ENCODE measurements around the gene INS.
"Not testable (repeated sequence)": the region's sequence is repeated elsewhere in the genome, so short reads cannot be mapped to it uniquely, and the experiment has no call there.

INS gene

GRCh38 chr11:2132874-2133240 lies 28.2 kb downstream of the INS start:
- DNase-seq (ENCODE audit: low read depth, low spot score), result no peak

- DNase-seq (ENCODE audit: low read depth, low spot score), result no peak
These were observed 28.8 kb downstream of the INS start for GRCh38 chr11:2132246-2132645.

- no peak for DNase-seq (ENCODE audit: low read depth, low spot score)
These were observed 29.4 kb downstream of the INS start for GRCh38 chr11:2131371-2132236.

DNA sequence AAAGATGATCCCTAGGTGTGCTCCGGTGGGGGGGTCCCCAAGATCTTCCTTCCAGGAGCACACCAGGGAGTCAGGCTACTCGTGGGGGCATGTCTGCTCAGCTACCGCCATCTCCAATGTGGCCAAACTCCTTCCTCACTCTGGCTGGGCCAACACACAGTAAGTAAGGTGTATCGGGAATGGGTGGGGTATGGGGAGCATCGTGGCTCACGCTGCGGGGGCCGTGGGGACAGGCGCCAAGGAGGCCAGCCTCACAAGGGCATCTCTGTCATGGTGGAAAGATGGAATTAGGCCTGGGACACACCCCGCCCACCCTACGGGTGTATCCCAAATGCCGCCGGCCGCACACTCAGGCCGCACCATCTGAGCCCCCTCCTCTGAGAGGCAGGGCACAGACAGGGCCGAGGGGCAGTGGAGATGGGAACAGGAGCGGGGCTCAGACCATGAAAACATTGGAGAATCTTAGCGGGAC lies 30.1 kb downstream of the INS start:
- no peak for DNase-seq (ENCODE audit: low read depth, low spot score)

DNA sequence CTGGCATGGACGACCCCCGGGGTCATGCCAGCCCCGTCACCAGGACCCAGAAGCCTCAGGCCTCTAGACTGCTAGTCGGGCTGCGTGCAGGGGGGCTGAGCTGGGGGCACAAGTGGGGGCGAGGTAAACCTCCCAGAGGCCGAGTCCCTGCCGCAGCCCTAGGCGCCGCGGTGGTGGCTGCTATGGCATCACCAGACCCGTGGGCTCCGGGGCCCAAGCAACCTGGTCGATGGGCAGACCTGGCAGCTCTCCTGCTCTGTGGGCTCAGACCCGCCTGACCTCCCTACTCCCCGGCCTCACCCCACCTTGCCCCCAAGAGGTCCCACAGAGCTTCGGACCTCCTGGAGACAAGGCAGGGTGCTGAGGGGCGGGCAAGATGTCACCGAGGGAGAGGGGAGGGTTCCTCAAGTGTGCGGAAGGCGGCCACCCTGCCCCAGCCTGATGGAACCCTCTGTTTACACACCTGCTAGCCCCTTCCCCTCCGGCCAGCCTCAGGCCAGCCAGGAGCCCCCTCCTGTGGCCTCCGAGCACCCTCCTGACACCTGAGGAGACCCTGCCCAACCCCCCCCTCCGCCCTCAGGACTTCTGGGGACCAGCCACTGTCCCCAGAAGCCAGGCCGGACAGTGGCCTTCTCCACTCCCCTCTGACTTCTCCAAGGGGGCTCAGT lies 31.2 kb downstream of the INS start:
- DNase-seq (ENCODE audit: low read depth, low spot score), result no peak

- DNase-seq (ENCODE audit: low read depth, low spot score), result no peak
These were observed 31.7 kb downstream of the INS start for GRCh38 chr11:2129308-2129698.

GRCh38 chr11:2128511-2129307 lies 32.3 kb downstream of the INS start:
- no peak for DNase-seq (ENCODE audit: low read depth, low spot score)

GRCh38 chr11:2128130-2128510 lies 32.9 kb downstream of the INS start:
- DNase-seq (ENCODE audit: low read depth, low spot score), result no peak

- DNase-seq (ENCODE audit: low read depth, low spot score), result no peak
These were observed 33.4 kb downstream of the INS start for GRCh38 chr11:2127482-2128129.

DNA sequence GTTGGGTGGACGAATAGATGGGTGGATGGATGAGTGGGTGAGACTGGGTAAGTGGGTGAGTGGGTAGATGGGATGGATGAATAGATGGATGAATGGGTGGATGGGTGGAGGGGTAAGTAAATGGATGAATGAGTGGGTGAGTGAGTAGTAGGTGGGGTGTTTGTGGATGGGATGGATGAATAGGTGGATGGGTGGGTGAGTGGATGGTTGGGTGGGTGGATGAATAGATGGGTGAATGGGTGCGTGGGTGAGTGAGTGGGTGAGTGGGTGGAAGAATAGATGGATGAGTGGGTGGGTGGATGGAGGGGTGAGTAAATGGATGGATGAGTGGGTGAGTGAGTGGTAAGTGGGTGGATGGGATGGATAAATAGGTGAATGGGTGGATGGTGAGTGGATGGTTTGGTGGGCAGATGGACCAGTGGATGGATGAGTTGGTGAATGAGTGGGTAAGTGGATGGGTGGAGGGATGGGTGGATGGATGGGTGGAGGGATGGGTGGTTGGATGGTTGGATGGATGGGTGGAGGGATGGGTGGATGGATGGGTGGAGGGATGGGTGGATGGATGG lies 34.4 kb downstream of the INS start:
- no peak for DNase-seq (ENCODE audit: low read depth, low spot score)

DNA sequence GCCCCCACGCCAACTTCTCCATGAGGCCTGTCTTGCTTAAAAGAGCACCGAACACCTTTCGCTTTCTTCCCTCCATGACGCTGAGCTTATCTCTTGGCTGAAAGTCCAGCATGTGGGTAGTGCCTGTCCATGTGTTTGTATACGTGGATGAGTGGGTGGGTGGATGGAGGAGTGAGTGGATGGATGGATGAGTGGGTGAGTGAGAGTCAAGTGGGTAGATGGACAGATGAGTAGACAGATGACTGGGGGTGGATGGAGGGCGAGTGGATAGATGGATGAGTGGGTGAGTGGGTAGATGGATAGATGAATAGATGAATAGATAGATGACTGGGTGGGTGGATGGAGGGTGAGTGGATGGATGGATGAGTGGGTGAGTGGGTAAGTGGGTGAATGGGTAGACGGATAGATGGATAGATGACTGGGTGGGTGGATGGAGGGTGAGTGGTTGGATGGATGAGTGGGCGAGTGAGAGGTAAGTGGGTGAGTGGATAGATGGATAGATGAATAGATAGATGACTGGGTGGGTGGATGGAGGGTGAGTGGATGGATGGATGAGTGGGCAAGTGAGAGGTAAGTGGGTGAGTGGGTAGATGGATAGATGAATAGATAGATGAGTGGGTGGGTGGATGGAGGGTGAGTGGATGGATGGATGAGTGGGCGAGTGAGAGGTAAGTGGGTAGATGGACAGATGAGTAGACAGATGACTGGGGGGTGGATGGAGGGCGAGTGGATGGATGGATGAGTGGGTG lies 36.1 kb downstream of the INS start:
- not testable (repeated sequence) for DNase-seq (ENCODE audit: low read depth, low spot score)

DNA sequence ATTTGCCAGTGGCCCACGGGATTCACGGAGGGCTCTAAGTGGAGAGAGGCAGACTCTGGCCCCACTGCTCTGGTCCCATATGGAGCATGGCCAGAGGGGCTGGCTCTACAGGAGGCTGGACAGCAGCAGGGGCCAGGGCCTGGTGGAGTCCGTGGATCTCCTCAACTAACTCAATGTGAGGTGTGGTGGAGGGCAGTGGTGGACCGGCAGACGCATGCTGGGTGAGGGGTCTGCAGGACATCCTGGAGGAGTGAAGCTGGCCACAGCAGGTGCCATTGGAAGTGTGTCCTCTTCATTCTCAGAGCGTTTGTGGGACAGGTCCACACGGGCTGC lies 37.4 kb downstream of the INS start:
- DNase-seq (ENCODE audit: low read depth, low spot score), result no peak

GRCh38 chr11:2122907-2123627 lies 37.9 kb downstream of the INS start:
- no peak for DNase-seq (ENCODE audit: low read depth, low spot score)

- DNase-seq (ENCODE audit: low read depth, low spot score), result no peak
These were observed 38.6 kb downstream of the INS start for GRCh38 chr11:2122222-2122906.

DNA sequence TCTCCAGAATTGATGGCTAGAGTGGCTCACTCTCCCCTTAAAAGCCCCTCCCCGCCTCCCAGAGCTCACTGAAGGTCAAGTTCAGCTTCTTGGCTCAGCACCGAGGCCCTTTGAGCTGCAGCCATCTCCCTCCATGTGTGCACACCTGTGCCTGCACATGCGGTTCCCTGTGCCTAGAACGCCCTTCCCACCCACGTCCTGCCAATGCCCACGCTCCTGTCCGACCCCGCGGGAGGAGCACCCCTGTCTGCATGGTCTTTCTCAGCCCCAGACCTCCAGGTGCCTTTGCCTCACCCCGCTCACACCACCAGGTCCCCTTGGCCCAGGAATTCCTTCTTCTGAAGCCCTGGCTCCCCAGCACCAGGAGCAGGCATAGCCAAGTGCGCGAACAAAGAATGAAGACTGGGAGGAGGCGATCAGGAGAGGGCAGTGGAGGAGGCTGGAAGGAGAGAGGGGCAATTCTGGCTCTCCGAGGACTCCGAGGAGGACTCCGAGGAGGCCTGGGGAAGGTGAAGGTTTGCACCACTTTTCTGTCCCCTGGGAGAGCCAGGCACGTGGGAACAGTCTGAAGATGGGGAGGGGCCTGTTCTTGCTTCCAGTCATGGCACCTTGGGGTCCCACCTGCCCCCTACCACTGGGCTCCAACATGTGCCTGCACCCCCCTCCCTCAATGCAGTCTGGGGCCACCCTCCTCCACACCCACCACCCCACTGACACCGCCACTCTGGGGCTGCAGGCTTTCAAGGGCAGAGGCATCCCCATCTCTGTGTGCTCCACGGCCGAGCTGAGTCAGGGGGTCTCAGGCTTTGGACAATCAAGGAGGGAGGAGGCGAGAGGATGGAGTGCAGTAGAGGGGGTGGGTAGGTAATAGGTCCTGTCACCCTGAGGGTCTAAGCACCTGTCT lies 39.5 kb downstream of the INS start:
- no peak for DNase-seq (ENCODE audit: low read depth, low spot score)

DNA sequence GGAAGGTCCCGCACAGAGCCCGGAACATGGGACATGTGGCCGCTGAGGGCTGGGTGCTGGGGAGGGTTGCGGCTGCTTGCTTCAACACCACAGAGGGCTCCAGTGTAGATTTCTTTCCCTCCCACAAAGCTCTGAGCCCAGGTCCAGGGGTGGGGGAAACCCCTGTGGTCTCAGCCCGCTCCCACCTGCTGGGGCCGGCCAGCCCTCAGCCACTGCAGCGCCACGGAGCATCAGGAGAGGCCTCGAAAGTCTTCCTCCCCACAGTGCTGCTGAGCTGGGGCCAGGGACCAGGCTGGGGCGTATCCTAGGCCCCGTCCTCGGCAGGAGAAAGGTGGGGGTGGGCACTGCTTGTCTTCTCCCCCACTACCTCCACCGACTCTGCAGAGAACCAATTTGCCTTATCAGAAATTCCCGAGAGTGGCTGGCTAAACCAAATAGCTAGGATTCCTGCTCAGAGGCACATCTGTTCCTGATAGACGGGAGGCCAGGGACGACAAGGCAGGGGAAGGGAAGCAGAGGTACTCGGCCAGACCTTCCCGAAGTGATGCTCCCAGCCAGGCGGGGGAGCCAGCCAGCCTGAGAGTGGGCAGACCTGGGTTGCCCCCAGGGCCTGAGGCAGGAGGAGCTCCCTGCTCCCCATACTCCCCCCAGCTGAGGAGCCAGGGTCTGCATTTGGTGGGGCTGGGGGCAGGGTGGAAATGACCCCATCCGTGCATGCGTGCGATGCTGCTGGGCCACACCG lies 40.5 kb downstream of the INS start:
- DNase-seq (ENCODE audit: low read depth, low spot score), result no peak

DNA sequence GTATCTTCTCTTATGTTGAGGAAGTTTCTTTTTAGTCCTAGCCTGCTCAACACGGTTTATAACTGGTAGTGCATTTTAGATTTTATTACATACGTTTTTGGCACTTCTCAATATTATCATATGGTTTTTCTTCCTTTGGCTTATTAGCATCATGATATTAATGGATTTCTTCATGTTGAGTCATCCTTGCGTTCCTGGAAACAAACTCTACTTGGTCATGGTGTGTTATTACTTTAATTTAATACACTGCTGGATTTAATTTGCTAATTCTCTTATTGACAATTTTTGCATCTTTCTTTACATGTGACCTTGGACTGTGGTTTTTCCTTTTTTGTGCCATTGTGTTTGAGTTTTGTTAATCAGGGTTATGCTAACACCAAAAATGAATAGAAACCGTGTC lies 42.3 kb downstream of the INS start:
- no peak for DNase-seq (ENCODE audit: low read depth, low spot score)

DNA sequence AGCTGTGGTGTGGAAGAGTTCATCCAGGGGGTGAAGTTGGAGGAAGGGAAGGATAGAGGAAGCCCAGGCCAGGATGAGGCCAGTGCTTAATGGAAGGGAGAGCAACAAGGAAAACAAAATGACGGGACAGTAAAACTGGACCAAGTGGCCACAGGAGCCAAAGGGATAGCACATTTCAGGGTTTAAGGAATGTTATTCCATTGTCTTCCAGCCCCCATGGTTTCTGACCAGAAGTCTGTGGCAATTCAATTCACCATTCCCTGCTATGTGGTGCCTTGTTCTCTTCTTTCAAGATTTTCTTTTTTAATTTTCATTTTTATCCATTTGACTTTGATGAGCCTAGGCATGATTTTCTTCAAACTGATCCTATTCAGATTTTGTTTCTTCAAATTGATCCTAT lies 44.3 kb downstream of the INS start:
- DNase-seq (ENCODE audit: low read depth, low spot score), result no peak
